HL-60 (cell line): ENCODE measurements around the gene C1QTNF9.
"Not testable (repeated sequence)": the region's sequence is repeated elsewhere in the genome, so short reads cannot be mapped to it uniquely, and the experiment has no call there.

Source experiments
- CTCF ChIP-seq: IDR thresholded peaks from one replicate; pipeline ENCODE4 v1.5.1; 2011; ENCODE audit warnings: low read length, control low read depth, inconsistent platforms; ENCODE audit not compliant: insufficient read depth
- POLR2AphosphoS5 ChIP-seq: IDR thresholded peaks from 2 replicates; pipeline ENCODE4 v1.6.1; 2012; ENCODE audit warnings: low read depth
- REST ChIP-seq: IDR thresholded peaks from 2 replicates; pipeline ENCODE4 v1.6.1; 2012; ENCODE audit warnings: low read depth; ENCODE audit not compliant: insufficient replicate concordance
- SPI1 ChIP-seq: IDR thresholded peaks from 2 replicates; pipeline ENCODE4 v1.6.1; 2012; ENCODE audit warnings: low read depth, mild to moderate bottlenecking, borderline replicate concordance

GRCh38 chr13:24318878-24319277 lies 9.5 kb downstream of the C1QTNF9 start:
- TF ChIP-seq CTCF, POLR2AphosphoS5, REST, SPI1: not testable (repeated sequence)
